Measurements from ENCODE around the gene PEX12. TPM values are rescaled to one million over a fixed set of nuclear protein-coding genes. Genes with fewer than 3 reads are reported as not detected.

Gene PEX12
- total and polyA plus RNA-seq, 9 of the 15 experiments (the other 6 are each of a cell fraction or from before 2014, with no cell fraction given): 4.0 to 12.4 (median 6.4) TPM

DNA sequence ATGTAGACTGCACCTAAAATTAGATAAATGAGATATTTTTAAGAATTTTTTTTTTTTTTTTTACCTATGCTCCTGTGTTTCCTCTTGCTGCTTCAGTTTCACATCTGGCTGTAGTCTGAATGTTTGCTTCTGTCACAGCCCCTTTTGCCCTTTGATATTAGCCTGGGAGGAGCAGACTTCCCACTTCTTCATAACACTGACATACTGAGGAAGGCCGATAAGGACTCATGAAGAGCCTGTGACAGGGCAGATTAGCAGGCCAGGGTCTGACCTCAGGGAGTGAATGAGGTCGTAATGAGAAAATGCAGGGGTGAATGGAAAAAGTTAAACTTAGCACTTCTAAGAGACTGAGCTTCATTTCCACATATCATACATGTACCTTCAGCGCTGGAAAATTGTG is 17.7 kb downstream of the PEX12 start, which contains the start of gene SLFN14 (continued):
- TF ChIP-seq, protein P1, sequence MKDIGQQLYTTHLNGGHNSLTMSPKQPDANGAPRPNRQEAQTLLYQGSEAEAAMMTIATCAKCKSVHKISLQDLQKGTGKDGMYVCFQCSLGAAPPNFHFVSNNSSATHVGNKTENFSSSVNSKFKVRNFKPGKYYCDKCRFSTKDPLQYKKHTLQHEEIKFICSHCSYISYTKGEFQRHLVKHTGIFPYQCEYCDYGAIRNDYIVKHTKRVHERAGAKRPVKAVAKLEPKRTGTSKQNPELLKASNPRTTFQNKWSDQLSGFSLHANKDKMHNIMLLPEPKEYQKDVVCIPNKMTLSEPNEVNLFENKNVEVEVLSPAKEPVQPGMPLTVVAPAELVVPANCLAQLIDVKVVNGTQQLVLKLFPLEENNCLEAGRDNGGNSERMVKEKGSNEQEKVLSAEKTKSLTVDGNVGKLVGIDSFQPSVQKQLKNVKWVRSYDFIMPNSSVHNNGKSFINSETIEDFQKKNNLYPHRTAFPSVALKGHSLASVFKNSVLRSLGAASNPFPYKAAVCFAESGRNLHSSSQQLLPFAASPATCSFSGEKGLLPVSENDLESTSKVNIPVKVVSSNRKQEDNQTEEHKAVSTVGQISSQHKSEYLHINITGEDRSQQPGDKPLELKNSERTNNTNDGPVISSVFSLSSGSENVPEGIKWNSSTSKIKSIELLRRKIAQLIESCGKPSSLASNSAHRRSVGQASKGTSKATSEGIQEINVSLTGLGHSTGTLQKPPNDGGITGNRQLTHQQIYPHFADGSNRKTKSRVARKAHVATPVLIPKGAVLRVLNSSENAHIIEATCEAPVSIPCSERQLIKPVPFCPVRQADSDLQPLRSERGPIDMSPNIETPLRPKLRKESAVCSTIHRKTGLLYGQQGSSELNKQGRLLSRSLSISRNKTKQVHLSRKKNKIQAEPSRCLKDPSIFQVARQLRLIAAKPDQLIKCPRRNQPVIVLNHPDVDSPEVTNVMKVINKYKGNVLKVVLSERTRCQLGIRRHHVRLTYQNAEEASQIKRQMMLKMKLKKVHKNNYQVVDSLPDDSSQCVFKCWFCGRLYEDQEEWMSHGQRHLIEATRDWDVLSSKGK (CRISPR knock-in tag; IDR thresholded peaks at IDR 0.05): no peak
- peak; percentile 83 for TF ChIP-seq ZNF24 (IDR thresholded peaks at IDR 0.05)
- TF ChIP-seq, protein P2, sequence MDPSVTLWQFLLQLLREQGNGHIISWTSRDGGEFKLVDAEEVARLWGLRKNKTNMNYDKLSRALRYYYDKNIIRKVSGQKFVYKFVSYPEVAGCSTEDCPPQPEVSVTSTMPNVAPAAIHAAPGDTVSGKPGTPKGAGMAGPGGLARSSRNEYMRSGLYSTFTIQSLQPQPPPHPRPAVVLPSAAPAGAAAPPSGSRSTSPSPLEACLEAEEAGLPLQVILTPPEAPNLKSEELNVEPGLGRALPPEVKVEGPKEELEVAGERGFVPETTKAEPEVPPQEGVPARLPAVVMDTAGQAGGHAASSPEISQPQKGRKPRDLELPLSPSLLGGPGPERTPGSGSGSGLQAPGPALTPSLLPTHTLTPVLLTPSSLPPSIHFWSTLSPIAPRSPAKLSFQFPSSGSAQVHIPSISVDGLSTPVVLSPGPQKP (CRISPR knock-in tag; IDR thresholded peaks at IDR 0.05): no peak
- TF ChIP-seq GATA2 (CRISPR knock-in tag; IDR thresholded peaks at IDR 0.05): peak; percentile 95
- TF ChIP-seq, protein P3, sequence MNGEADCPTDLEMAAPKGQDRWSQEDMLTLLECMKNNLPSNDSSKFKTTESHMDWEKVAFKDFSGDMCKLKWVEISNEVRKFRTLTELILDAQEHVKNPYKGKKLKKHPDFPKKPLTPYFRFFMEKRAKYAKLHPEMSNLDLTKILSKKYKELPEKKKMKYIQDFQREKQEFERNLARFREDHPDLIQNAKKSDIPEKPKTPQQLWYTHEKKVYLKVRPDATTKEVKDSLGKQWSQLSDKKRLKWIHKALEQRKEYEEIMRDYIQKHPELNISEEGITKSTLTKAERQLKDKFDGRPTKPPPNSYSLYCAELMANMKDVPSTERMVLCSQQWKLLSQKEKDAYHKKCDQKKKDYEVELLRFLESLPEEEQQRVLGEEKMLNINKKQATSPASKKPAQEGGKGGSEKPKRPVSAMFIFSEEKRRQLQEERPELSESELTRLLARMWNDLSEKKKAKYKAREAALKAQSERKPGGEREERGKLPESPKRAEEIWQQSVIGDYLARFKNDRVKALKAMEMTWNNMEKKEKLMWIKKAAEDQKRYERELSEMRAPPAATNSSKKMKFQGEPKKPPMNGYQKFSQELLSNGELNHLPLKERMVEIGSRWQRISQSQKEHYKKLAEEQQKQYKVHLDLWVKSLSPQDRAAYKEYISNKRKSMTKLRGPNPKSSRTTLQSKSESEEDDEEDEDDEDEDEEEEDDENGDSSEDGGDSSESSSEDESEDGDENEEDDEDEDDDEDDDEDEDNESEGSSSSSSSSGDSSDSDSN (IDR thresholded peaks at IDR 0.05; ENCODE audit: borderline replicate concordance in 1 of 2, low read depth in 2 of 2, low read length in 2 of 2): no peak
- TF ChIP-seq, protein P4, sequence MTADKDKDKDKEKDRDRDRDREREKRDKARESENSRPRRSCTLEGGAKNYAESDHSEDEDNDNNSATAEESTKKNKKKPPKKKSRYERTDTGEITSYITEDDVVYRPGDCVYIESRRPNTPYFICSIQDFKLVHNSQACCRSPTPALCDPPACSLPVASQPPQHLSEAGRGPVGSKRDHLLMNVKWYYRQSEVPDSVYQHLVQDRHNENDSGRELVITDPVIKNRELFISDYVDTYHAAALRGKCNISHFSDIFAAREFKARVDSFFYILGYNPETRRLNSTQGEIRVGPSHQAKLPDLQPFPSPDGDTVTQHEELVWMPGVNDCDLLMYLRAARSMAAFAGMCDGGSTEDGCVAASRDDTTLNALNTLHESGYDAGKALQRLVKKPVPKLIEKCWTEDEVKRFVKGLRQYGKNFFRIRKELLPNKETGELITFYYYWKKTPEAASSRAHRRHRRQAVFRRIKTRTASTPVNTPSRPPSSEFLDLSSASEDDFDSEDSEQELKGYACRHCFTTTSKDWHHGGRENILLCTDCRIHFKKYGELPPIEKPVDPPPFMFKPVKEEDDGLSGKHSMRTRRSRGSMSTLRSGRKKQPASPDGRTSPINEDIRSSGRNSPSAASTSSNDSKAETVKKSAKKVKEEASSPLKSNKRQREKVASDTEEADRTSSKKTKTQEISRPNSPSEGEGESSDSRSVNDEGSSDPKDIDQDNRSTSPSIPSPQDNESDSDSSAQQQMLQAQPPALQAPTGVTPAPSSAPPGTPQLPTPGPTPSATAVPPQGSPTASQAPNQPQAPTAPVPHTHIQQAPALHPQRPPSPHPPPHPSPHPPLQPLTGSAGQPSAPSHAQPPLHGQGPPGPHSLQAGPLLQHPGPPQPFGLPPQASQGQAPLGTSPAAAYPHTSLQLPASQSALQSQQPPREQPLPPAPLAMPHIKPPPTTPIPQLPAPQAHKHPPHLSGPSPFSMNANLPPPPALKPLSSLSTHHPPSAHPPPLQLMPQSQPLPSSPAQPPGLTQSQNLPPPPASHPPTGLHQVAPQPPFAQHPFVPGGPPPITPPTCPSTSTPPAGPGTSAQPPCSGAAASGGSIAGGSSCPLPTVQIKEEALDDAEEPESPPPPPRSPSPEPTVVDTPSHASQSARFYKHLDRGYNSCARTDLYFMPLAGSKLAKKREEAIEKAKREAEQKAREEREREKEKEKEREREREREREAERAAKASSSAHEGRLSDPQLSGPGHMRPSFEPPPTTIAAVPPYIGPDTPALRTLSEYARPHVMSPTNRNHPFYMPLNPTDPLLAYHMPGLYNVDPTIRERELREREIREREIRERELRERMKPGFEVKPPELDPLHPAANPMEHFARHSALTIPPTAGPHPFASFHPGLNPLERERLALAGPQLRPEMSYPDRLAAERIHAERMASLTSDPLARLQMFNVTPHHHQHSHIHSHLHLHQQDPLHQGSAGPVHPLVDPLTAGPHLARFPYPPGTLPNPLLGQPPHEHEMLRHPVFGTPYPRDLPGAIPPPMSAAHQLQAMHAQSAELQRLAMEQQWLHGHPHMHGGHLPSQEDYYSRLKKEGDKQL (CRISPR knock-in tag; IDR thresholded peaks at IDR 0.05; ENCODE audit: borderline replicate concordance): no peak
- TF ChIP-seq, protein P5, sequence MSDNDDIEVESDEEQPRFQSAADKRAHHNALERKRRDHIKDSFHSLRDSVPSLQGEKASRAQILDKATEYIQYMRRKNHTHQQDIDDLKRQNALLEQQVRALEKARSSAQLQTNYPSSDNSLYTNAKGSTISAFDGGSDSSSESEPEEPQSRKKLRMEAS (CRISPR knock-in tag; IDR thresholded peaks at IDR 0.05): no peak
- TF ChIP-seq TAF15 (IDR thresholded peaks at IDR 0.05; ENCODE audit: low read depth, low read length): no peak
- no peak for TF ChIP-seq TSC22D4 (tag; IDR thresholded peaks at IDR 0.05)
- TF ChIP-seq MEF2D (tag; conservative IDR thresholded peaks at IDR 0.05; ENCODE audit: low read depth): peak; percentile 87
- TF ChIP-seq HDAC1 (IDR thresholded peaks at IDR 0.05): peak in 1 of 2 experiments; percentile 81; a peak in 2 of 4 replicates
- TF ChIP-seq TFAM (CRISPR knock-in tag; conservative IDR thresholded peaks at IDR 0.05): no peak
- TF ChIP-seq SMARCC2 (IDR thresholded peaks at IDR 0.05; ENCODE audit: low read depth): peak; percentile 99
- TF ChIP-seq SRSF3 (IDR thresholded peaks at IDR 0.05; ENCODE audit: insufficient read depth, low read length): no peak
- no peak for TF ChIP-seq ZNF282 (CRISPR knock-in tag; IDR thresholded peaks at IDR 0.05)
- TF ChIP-seq ZBED1 (IDR thresholded peaks at IDR 0.05): peak; percentile 93

Measured in K562 (cell line).